GM12892 (cell line): ENCODE results near the gene CSNK1D.
A peak's percentile ranks its signal among the peaks of the same experiment; 100 is the strongest.

Source experiments
- POLR2A ChIP-seq: IDR thresholded peaks from 2 replicates; pipeline ENCODE4 v1.6.1; 2011; ENCODE audit warnings: low read depth, low read length, control low read depth
- POLR2AphosphoS5 ChIP-seq: IDR thresholded peaks from 2 replicates; pipeline ENCODE4 v1.6.1; 2011; ENCODE audit warnings: low read depth, low read length, control low read depth
- TAF1 ChIP-seq: IDR thresholded peaks from 2 replicates; pipeline ENCODE4 v1.6.1; 2011; ENCODE audit warnings: low read depth, mild to moderate bottlenecking, control low read depth, low read length, borderline replicate concordance

DNA sequence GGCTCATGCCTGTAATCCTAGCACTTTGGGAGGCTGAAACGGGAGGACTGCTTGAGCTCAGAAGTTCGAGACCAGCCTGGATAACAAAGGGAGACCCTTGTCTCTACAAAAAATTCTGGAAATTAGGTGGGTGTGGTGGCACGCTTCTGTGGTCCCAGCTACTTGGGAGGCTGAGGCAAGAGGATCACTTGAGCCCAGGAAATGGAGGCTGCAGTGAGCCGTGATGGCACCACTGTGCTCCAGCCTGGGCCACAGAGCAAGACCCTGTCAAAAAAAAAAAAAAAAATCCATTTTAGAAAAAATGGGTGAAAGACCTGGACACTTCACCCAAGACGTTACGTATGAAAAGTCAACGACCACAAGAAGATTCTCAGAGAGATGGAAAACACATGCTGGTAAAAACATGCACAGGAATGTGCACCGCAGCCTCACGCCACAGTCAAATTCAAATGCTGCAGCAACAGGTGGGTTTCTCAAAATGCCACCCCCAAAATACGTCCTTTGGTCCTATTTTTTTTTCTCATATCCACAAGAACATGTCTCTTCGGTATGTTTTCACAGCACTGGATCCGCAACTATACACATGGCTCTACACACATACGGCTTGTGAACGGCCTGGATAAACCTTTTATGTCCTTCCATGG is 17.1 kb downstream of the CSNK1D start:
- peak; percentile 31; the same call in 1 of the 2 replicates for TF ChIP-seq POLR2A
- TF ChIP-seq POLR2AphosphoS5: peak; percentile 53; the same call in 1 of the 2 replicates
- no peak for TF ChIP-seq TAF1
